Astrocyte (in vitro differentiated cells and primary cell): ENCODE measurements around the gene EIF4E. TPM values are rescaled to one million over a fixed set of nuclear protein-coding genes. Genes with fewer than 3 reads are reported as not detected.
A peak's percentile ranks its signal among the peaks of the same experiment; 100 is the strongest.

Source experiments
- DNase-seq: peaks from one replicate; pipeline ENCODE4 v3.0.0-alpha.2; 2010; ENCODE audit warnings: low read depth
- FAIRE-seq: peaks from 2 replicates; lab custom pipeline; 2011; peaks lifted over from hg19 to GRCh38; lab: Jason Lieb, UNC
- H2AFZ ChIP-seq: 2 replicates; pipeline ENCODE4 v1.6.0; 2012; ENCODE audit warnings: low read depth, low read length, inconsistent platforms
- H3K27ac ChIP-seq: 2 replicates; pipeline ENCODE4 v1.5.1; 2011; ENCODE audit warnings: low read depth, low read length, inconsistent platforms
- H3K27me3 ChIP-seq: 2 replicates; pipeline ENCODE4 v1.6.0; 2011; ENCODE audit warnings: low read length, inconsistent platforms; ENCODE audit not compliant: insufficient read depth
- H3K36me3 ChIP-seq: 2 replicates; pipeline ENCODE4 v1.5.1; 2011; ENCODE audit warnings: low read length, inconsistent platforms; ENCODE audit not compliant: insufficient read depth
- H3K4me1 ChIP-seq: 2 replicates; pipeline ENCODE4 v1.5.1; 2011; ENCODE audit warnings: low read length, inconsistent platforms; ENCODE audit not compliant: insufficient read depth
- H3K4me2 ChIP-seq: 2 replicates; pipeline ENCODE4 v1.6.0; 2012; ENCODE audit warnings: low read length, inconsistent platforms
- H3K4me3 ChIP-seq: 2 replicates; pipeline ENCODE4 v1.5.1; 2011; ENCODE audit warnings: low read depth, mild to moderate bottlenecking, low read length, inconsistent platforms; ENCODE audit not compliant: insufficient read depth
- H3K79me2 ChIP-seq: 2 replicates; pipeline ENCODE4 v1.6.0; 2012; ENCODE audit warnings: mild to moderate bottlenecking, low read length, inconsistent platforms; ENCODE audit not compliant: insufficient read depth
- H3K9ac ChIP-seq: 2 replicates; pipeline ENCODE4 v1.6.0; 2012; ENCODE audit warnings: mild to moderate bottlenecking, low read length, inconsistent platforms
- H3K9me3 ChIP-seq: 2 replicates; pipeline ENCODE4 v1.5.1; 2012; ENCODE audit warnings: low read depth, mild to moderate bottlenecking, low read length, inconsistent platforms; ENCODE audit not compliant: insufficient read depth
- H4K20me1 ChIP-seq: 2 replicates; pipeline ENCODE4 v1.6.0; 2012; ENCODE audit warnings: low read length, inconsistent platforms; ENCODE audit not compliant: insufficient read depth
- H3K27ac Mint-ChIP-seq: one replicate; pipeline ENCODE4 v1.8.0; 2021; ENCODE audit warnings: mild to moderate bottlenecking, mixed read lengths; ENCODE audit not compliant: unreplicated experiment
- H3K27me3 Mint-ChIP-seq: one replicate; pipeline ENCODE4 v1.8.0; 2021; ENCODE audit warnings: low read depth, mixed read lengths; ENCODE audit not compliant: unreplicated experiment
- H3K36me3 Mint-ChIP-seq: one replicate; pipeline ENCODE4 v1.8.0; 2021; ENCODE audit warnings: low read depth, mixed read lengths; ENCODE audit not compliant: unreplicated experiment
- H3K4me1 Mint-ChIP-seq: one replicate; pipeline ENCODE4 v1.8.0; 2021; ENCODE audit warnings: low read depth, mixed read lengths; ENCODE audit not compliant: unreplicated experiment
- H3K4me3 Mint-ChIP-seq: one replicate; pipeline ENCODE4 v1.8.0; 2021; ENCODE audit warnings: mild to moderate bottlenecking, moderate library complexity, mixed read lengths; ENCODE audit not compliant: unreplicated experiment
- H3K9me3 Mint-ChIP-seq: one replicate; pipeline ENCODE4 v1.8.0; 2021; ENCODE audit warnings: mild to moderate bottlenecking, mixed read lengths; ENCODE audit not compliant: unreplicated experiment
- CTCF ChIP-seq: IDR thresholded peaks from 2 replicates; pipeline ENCODE4 v1.5.1; 2011; ENCODE audit warnings: low read depth, mild to moderate bottlenecking, inconsistent platforms, low read length, moderate library complexity; ENCODE audit not compliant: insufficient read depth
- EZH2 ChIP-seq: IDR thresholded peaks from 2 replicates; pipeline ENCODE4 v1.6.1; 2012; ENCODE audit warnings: mild to moderate bottlenecking, low read length, inconsistent platforms; ENCODE audit not compliant: insufficient read depth
- total RNA-seq: library from RNA; stranded (reverse); gene quantifications from 2 replicates; pipeline ENCODE4 v1.2.1, GENCODE V29; 2021

EIF4E gene
- total RNA-seq, 1 donor from 2014 or later = 110 TPM

GRCh38 chr4:98945297-98945850 is 16.4 kb upstream of the EIF4E start:
- no peaks in the 10 kb centered on the region for H3K27me3 ChIP-seq
- H3K9ac ChIP-seq = no peak overlapping the region
- no peak for TF ChIP-seq CTCF
- no peak for TF ChIP-seq EZH2
- Mint-ChIP-seq H3K36me3 (no peaks in the 10 kb centered on the region), H3K27me3 (no peaks in the 10 kb centered on the region), H3K4me3 (no peak overlapping the region), H3K9me3 (peaks cover 1% of the 10 kb centered on the region), H3K4me1 (peaks cover 2% of the 10 kb centered on the region), H3K27ac (no peak overlapping the region)
- no peaks in the 10 kb centered on the region for H3K36me3 ChIP-seq
- DNase-seq (peak; percentile 49), FAIRE-seq (no peak)
- H3K79me2 ChIP-seq = no peaks in the 10 kb centered on the region
- no peaks in the 10 kb centered on the region for H3K4me1 ChIP-seq
- H3K4me2 ChIP-seq = no peak overlapping the region
- H3K9me3 ChIP-seq = no peaks in the 10 kb centered on the region
- no peak overlapping the region for H2AFZ ChIP-seq
- H4K20me1 ChIP-seq = no peaks in the 10 kb centered on the region
- H3K4me3 ChIP-seq = no peak overlapping the region
- H3K27ac ChIP-seq = no peak overlapping the region

- no peak overlapping the region for H3K4me2 ChIP-seq
- no peaks in the 10 kb centered on the region for H3K9me3 Mint-ChIP-seq
- H3K4me1 Mint-ChIP-seq = peaks cover 10% of the 10 kb centered on the region
- no peaks in the 10 kb centered on the region for H3K36me3 Mint-ChIP-seq
- TF ChIP-seq CTCF = peak; percentile 93
- TF ChIP-seq EZH2 = no peak
- FAIRE-seq = peak; percentile 93
- no peak overlapping the region for H3K4me3 ChIP-seq
- H4K20me1 ChIP-seq = no peaks in the 10 kb centered on the region
- no peak overlapping the region for H3K27ac Mint-ChIP-seq
- peak; percentile 50 for DNase-seq
- H3K36me3 ChIP-seq = no peaks in the 10 kb centered on the region
- no peaks in the 10 kb centered on the region for H3K27me3 ChIP-seq
- no peak overlapping the region for H3K27ac ChIP-seq
- H3K4me3 Mint-ChIP-seq = no peak overlapping the region
- peaks cover 6% of the 10 kb centered on the region for H3K4me1 ChIP-seq
- H3K79me2 ChIP-seq = no peaks in the 10 kb centered on the region
- no peak overlapping the region for H3K9ac ChIP-seq
- no peaks in the 10 kb centered on the region for H3K27me3 Mint-ChIP-seq
- no peaks in the 10 kb centered on the region for H3K9me3 ChIP-seq
- H2AFZ ChIP-seq = no peak overlapping the region
Observed at GRCh38 chr4:98939892-98940298, 11.0 kb upstream of the EIF4E start.

GRCh38 chr4:98939438-98939837 is 10.5 kb upstream of the EIF4E start:
- Histone ChIP-seq H3K4me3 (no peak overlapping the region), H3K79me2 (no peaks in the 10 kb centered on the region), H4K20me1 (no peaks in the 10 kb centered on the region), H2AFZ (no peak overlapping the region), H3K27me3 (no peaks in the 10 kb centered on the region), H3K36me3 (no peaks in the 10 kb centered on the region), H3K9ac (no peak overlapping the region), H3K9me3 (no peaks in the 10 kb centered on the region), H3K27ac (no peak overlapping the region), H3K4me1 (peaks cover 6% of the 10 kb centered on the region), H3K4me2 (no peak overlapping the region)
- Mint-ChIP-seq H3K36me3 (no peaks in the 10 kb centered on the region), H3K4me1 (peaks cover 10% of the 10 kb centered on the region), H3K9me3 (no peaks in the 10 kb centered on the region), H3K27ac (peak overlapping the region; percentile 35), H3K27me3 (no peaks in the 10 kb centered on the region), H3K4me3 (no peak overlapping the region)
- no peak for TF ChIP-seq CTCF
- no peak for TF ChIP-seq EZH2
- DNase-seq (no peak), FAIRE-seq (no peak)
